ENCODE data around the gene LRBA.

GRCh38 chr4:150647008-150647407 lies 368.1 kb downstream of the LRBA start:
- TF ChIP-seq CTCF (conservative IDR thresholded peaks at IDR 0.05 in 1 of 2, IDR thresholded peaks at IDR 0.05 in 1 of 2; ENCODE audit: low read depth in 1 of 2, low read length in 2 of 2) (no peak), EZH2 (IDR thresholded peaks at IDR 0.05; ENCODE audit: low read length, missing control alignments) (no peak)

All from fibroblast of lung (primary cell).